HG02981 (cell line): Measurements from ENCODE around the gene TMEM191C.
A peak's percentile ranks its signal among the peaks of the same experiment; 100 is the strongest.
"Not testable (repeated sequence)": the region's sequence is repeated elsewhere in the genome, so short reads cannot be mapped to it uniquely, and the experiment has no call there.

Source experiments
- ATAC-seq: cut with Tn5 transposase; IDR thresholded peaks from one replicate; pipeline ENCODE4 v1.9.1; 2021; ENCODE audit warnings: mild to moderate bottlenecking, moderate library complexity; ENCODE audit not compliant: unreplicated experiment

The TMEM191C gene

GRCh38 chr22:21446128-21446826 is 20.9 kb upstream of the TMEM191C start:
- ATAC-seq = no peak

GRCh38 chr22:21446827-21447690 is 20.1 kb upstream of the TMEM191C start:
- no peak for ATAC-seq

- ATAC-seq = no peak
Observed at GRCh38 chr22:21447694-21448402, 19.3 kb upstream of the TMEM191C start.

- ATAC-seq = no peak
Observed at GRCh38 chr22:21448627-21449416, 18.4 kb upstream of the TMEM191C start.

GRCh38 chr22:21449531-21450319 is 17.5 kb upstream of the TMEM191C start:
- ATAC-seq = no peak

- no peak for ATAC-seq
Observed at GRCh38 chr22:21450320-21450831, 16.8 kb upstream of the TMEM191C start.

GRCh38 chr22:21450858-21451353 is 16.3 kb upstream of the TMEM191C start:
- ATAC-seq = no peak

- no peak for ATAC-seq
Observed at GRCh38 chr22:21451545-21452520, 15.4 kb upstream of the TMEM191C start.

- ATAC-seq = not testable (repeated sequence)
Observed at GRCh38 chr22:21452666-21453065, 14.5 kb upstream of the TMEM191C start.

- not testable (repeated sequence) for ATAC-seq
Observed at GRCh38 chr22:21454998-21455333, 12.2 kb upstream of the TMEM191C start.

GRCh38 chr22:21455334-21456089 is 11.7 kb upstream of the TMEM191C start:
- no peak for ATAC-seq

GRCh38 chr22:21457023-21457787 is 10.0 kb upstream of the TMEM191C start:
- no peak for ATAC-seq

- ATAC-seq = not testable (repeated sequence)
Observed at GRCh38 chr22:21462672-21463071, 4.5 kb upstream of the TMEM191C start.

- ATAC-seq = peak; percentile 77
Observed at GRCh38 chr22:21468194-21469096, 1.3 kb downstream of the TMEM191C start.

- ATAC-seq = peak; percentile 2
Observed at GRCh38 chr22:21469097-21469994, 2.2 kb downstream of the TMEM191C start.
